CD14-positive monocyte (primary cell): ENCODE measurements around the gene ROBO1. TPM values are rescaled to one million over a fixed set of nuclear protein-coding genes. Genes with fewer than 3 reads are reported as not detected.

ENCODE experiments used
- DNase-seq, 3 donors: peaks; one replicate each; pipeline ENCODE4 v3.0.0-alpha.2; 2011 to 2022
- H2AFZ ChIP-seq: 2 replicates; pipeline ENCODE4 v1.6.0; 2012; ENCODE audit warnings: mild to moderate bottlenecking, low read depth, low read length, inconsistent platforms; ENCODE audit not compliant: insufficient read depth, poor library complexity, severe bottlenecking
- H3K27ac ChIP-seq, 2 donors: 1 replicate in 1 of 2; 2 replicates in 1 of 2; pipeline ENCODE4 v1.5.1; 2012 to 2013; ENCODE audit warnings: low read length in 2 of 2, control low read depth in 1 of 2, inconsistent platforms in 1 of 2, low read depth in 1 of 2, mild to moderate bottlenecking in 1 of 2
- H3K27me3 ChIP-seq, 2 donors: one replicate each; pipeline versions ENCODE4 v1.6.0 to v1.6.1; 2011 to 2013; ENCODE audit warnings: low read length in 2 of 2; ENCODE audit not compliant: control insufficient read depth in 2 of 2, insufficient read depth in 2 of 2
- H3K36me3 ChIP-seq, 2 donors: replicated peaks in 1 of 2; 1 replicate in 1 of 2; 2 replicates in 1 of 2; pipeline versions ENCODE4 v1.5.1 to v1.6.1; 2012 to 2013; ENCODE audit warnings: low read length in 2 of 2, control low read depth in 1 of 2, inconsistent platforms in 1 of 2, mild to moderate bottlenecking in 1 of 2; ENCODE audit not compliant: insufficient read depth in 2 of 2, control insufficient read depth in 1 of 2
- H3K4me1 ChIP-seq, 2 donors: 1 replicate in 1 of 2; 2 replicates in 1 of 2; pipeline versions ENCODE4 v1.5.1 to v1.6.1; 2012 to 2013; ENCODE audit warnings: low read length in 2 of 2, control low read depth in 1 of 2, inconsistent platforms in 1 of 2, mild to moderate bottlenecking in 1 of 2, moderate library complexity in 1 of 2; ENCODE audit not compliant: insufficient read depth in 2 of 2, control insufficient read depth in 1 of 2
- H3K4me2 ChIP-seq: replicated peaks from 2 replicates; pipeline ENCODE3; 2012; ENCODE audit warnings: low read length, moderate library complexity, mild to moderate bottlenecking; ENCODE audit not compliant: poor library complexity, severe bottlenecking; ENCODE audit errors: extremely low read depth
- H3K4me3 ChIP-seq, 3 experiments: fragments of 200-600 bp in 1 of 3; sonication (generic) in 1 of 3; replicated peaks in 1 of 3; 1 replicate in 2 of 3; 2 replicates in 1 of 3; pipeline ENCODE4 v1.5.1; 2011 to 2013; ENCODE audit warnings: low read length in 3 of 3, mild to moderate bottlenecking in 3 of 3, control low read depth in 2 of 3, low read depth in 2 of 3, inconsistent platforms in 1 of 3, moderate library complexity in 1 of 3
- H3K79me2 ChIP-seq: 2 replicates; pipeline ENCODE4 v1.6.0; 2012; ENCODE audit warnings: mild to moderate bottlenecking, control low read depth, inconsistent platforms, low read length, moderate library complexity; ENCODE audit not compliant: insufficient read depth
- H3K9ac ChIP-seq: 2 replicates; pipeline ENCODE4 v1.6.0; 2017; ENCODE audit warnings: low read length, mild to moderate bottlenecking; ENCODE audit not compliant: insufficient read depth, poor library complexity, severe bottlenecking
- H3K9me3 ChIP-seq, 2 donors: replicated peaks in 1 of 2; 1 replicate in 1 of 2; 2 replicates in 1 of 2; pipeline versions ENCODE4 v1.5.1 to v1.6.1; 2012 to 2013; ENCODE audit warnings: low read length in 2 of 2, control low read depth in 1 of 2; ENCODE audit not compliant: control insufficient read depth in 1 of 2, insufficient read depth in 1 of 2
- H4K20me1 ChIP-seq: 2 replicates; pipeline ENCODE4 v1.6.0; 2012; ENCODE audit warnings: mild to moderate bottlenecking, low read length, control low read depth, moderate library complexity; ENCODE audit not compliant: insufficient read depth
- H3K27ac Mint-ChIP-seq, 7 donors: one replicate each; pipeline ENCODE4 v1.8.0; 2020; ENCODE audit warnings: mild to moderate bottlenecking in 7 of 7, mixed read lengths in 7 of 7, moderate library complexity in 6 of 7, inconsistent platforms in 2 of 7
- H3K27me3 Mint-ChIP-seq, 3 donors: one replicate each; pipeline ENCODE4 v1.8.0; 2021 to 2022; ENCODE audit warnings: low read depth in 3 of 3, mild to moderate bottlenecking in 3 of 3, mixed read lengths in 3 of 3, moderate library complexity in 3 of 3, inconsistent platforms in 1 of 3
- H3K36me3 Mint-ChIP-seq, 2 donors: one replicate each; pipeline ENCODE4 v1.8.0; 2020; ENCODE audit warnings: mixed read lengths in 2 of 2, inconsistent platforms in 1 of 2, mild to moderate bottlenecking in 1 of 2
- H3K4me1 Mint-ChIP-seq: one replicate; pipeline ENCODE4 v1.8.0; 2020; ENCODE audit warnings: mild to moderate bottlenecking, mixed read lengths
- H3K4me3 Mint-ChIP-seq, 2 donors: one replicate each; pipeline ENCODE4 v1.8.0; 2020; ENCODE audit warnings: mild to moderate bottlenecking in 2 of 2, mixed read lengths in 2 of 2, moderate library complexity in 1 of 2
- H3K9me3 Mint-ChIP-seq, 7 donors: one replicate each; pipeline ENCODE4 v1.8.0; 2020 to 2022; ENCODE audit warnings: mixed read lengths in 7 of 7, mild to moderate bottlenecking in 6 of 7, moderate library complexity in 6 of 7, inconsistent platforms in 2 of 7
- CTCF ChIP-seq: fragments of 200-600 bp; IDR thresholded peaks from one replicate; pipeline ENCODE4 v1.8.0; 2022; ENCODE audit warnings: antibody characterized with exemption, mild to moderate bottlenecking
- WGBS: methylation state at CpG from one replicate; pipeline ENCODE4 v1.1.5; 2013; ENCODE audit warnings: missing lambda C conversion rate; ENCODE audit not compliant: insufficient coverage; 5-methylcytosine and 5-hydroxymethylcytosine counted together
- intact Hi-C, 2 donors: fragments of 100-400 bp; cut with micrococcal nuclease; formaldehyde crosslinking; loops; one replicate each; pipeline versions ENCODE4 v1.15.0 to v1.15.1; 2023
- polyA plus RNA-seq, 3 donors: library from polyadenylated mRNA; depleted of rRNA in 1 of 3; unstranded in 2 of 3; stranded (reverse) in 1 of 3; fragments of 300-500 nt in 2 of 3; fragments of >200 nt in 1 of 3; fragmentation: Illumina TruSeq in 2 of 3; gene quantifications; 1 replicate in 2 of 3; 2 replicates in 1 of 3; pipeline ENCODE4 v1.2.3, GENCODE V29; 2012 to 2021

The ROBO1 gene
- polyA plus RNA-seq, 3 donors: 0.09 to 0.10 TPM; not detected in 1

GRCh38 chr3:79003994-79004393, 763.8 kb downstream of the ROBO1 start:
- H3K79me2 ChIP-seq: no peaks in the 10 kb centered on the region
- no peaks in the 10 kb centered on the region for H3K36me3 Mint-ChIP-seq
- TF ChIP-seq CTCF: no peak
- no peak for DNase-seq
- no peak overlapping the region for H3K4me3 Mint-ChIP-seq
- no peak overlapping the region for H3K27ac Mint-ChIP-seq
- H3K9ac ChIP-seq: no peak overlapping the region
- intact Hi-C loops: no loop called here
- no peaks in the 10 kb centered on the region for H3K4me1 Mint-ChIP-seq
- H3K4me3 ChIP-seq: no peak overlapping the region
- no CpG with 5 or more reads among the region's 1 CpG for WGBS
- H3K4me1 ChIP-seq: no peaks in the 10 kb centered on the region
- no peaks in the 10 kb centered on the region for H3K36me3 ChIP-seq
- H4K20me1 ChIP-seq: no peaks in the 10 kb centered on the region
- peaks cover 0 to 5% (median 2%) of the 10 kb centered on the region in 7 donors for H3K9me3 Mint-ChIP-seq
- no peak overlapping the region for H3K4me2 ChIP-seq
- no peaks in the 10 kb centered on the region for H3K9me3 ChIP-seq
- H3K27me3 Mint-ChIP-seq: no peaks in the 10 kb centered on the region
- no peaks in the 10 kb centered on the region for H3K27me3 ChIP-seq
- no peak overlapping the region for H2AFZ ChIP-seq
- H3K27ac ChIP-seq: no peak overlapping the region

- H3K9me3 Mint-ChIP-seq: peaks cover 0 to 5% (median 3%) of the 10 kb centered on the region in 7 donors
- no peaks in the 10 kb centered on the region for H3K36me3 Mint-ChIP-seq
- no peak overlapping the region for H3K4me3 Mint-ChIP-seq
- intact Hi-C loops: no loop called here
- no peaks in the 10 kb centered on the region for H3K27me3 Mint-ChIP-seq
- Histone ChIP-seq H3K9ac (no peak overlapping the region), H3K4me3 (no peak overlapping the region), H3K27ac (no peak overlapping the region), H3K79me2 (no peaks in the 10 kb centered on the region), H2AFZ (no peak overlapping the region), H4K20me1 (no peaks in the 10 kb centered on the region), H3K4me2 (no peak overlapping the region), H3K27me3 (no peaks in the 10 kb centered on the region), H3K4me1 (no peaks in the 10 kb centered on the region), H3K9me3 (no peaks in the 10 kb centered on the region), H3K36me3 (no peaks in the 10 kb centered on the region)
- no peaks in the 10 kb centered on the region for H3K4me1 Mint-ChIP-seq
- no CpG with 5 or more reads among the region's 4 CpGs for WGBS
- TF ChIP-seq CTCF: no peak
- DNase-seq: no peak
- no peak overlapping the region for H3K27ac Mint-ChIP-seq
These were observed 765.1 kb downstream of the ROBO1 start for GRCh38 chr3:79002465-79003372.
